ENCODE measurements around the gene CIDEB.

Gene CIDEB

GRCh38 chr14:24312736-24313507 lies 5.1 kb upstream of the CIDEB start:
- no peak for DNase-seq (ENCODE audit: low read depth)

GRCh38 chr14:24311837-24312615 lies 4.2 kb upstream of the CIDEB start:
- no peak for DNase-seq (ENCODE audit: low read depth)

DNA sequence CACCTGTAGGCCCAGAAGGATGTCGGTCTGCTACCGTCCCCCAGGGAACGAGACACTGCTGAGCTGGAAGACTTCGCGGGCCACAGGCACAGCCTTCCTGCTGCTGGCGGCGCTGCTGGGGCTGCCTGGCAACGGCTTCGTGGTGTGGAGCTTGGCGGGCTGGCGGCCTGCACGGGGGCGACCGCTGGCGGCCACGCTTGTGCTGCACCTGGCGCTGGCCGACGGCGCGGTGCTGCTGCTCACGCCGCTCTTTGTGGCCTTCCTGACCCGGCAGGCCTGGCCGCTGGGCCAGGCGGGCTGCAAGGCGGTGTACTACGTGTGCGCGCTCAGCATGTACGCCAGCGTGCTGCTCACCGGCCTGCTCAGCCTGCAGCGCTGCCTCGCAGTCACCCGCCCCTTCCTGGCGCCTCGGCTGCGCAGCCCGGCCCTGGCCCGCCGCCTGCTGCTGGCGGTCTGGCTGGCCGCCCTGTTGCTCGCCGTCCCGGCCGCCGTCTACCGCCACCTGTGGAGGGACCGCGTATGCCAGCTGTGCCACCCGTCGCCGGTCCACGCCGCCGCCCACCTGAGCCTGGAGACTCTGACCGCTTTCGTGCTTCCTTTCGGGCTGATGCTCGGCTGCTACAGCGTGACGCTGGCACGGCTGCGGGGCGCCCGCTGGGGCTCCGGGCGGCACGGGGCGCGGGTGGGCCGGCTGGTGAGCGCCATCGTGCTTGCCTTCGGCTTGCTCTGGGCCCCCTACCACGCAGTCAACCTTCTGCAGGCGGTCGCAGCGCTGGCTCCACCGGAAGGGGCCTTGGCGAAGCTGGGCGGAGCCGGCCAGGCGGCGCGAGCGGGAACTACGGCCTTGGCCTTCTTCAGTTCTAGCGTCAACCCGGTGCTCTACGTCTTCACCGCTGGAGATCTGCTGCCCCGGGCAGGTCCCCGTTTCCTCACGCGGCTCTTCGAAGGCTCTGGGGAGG lies 3.1 kb upstream of the CIDEB start, which contains the start of gene LTB4R:
TSS of gene LTB4R (plus strand) at position 857 of the 959 bp plus-strand sequence. CDS start 4,150 bp downstream, outside the sequence.
- DNase-seq (ENCODE audit: low read depth): peak; percentile 35

GRCh38 chr14:24310265-24310645 lies 2.5 kb upstream of the CIDEB start:
- no peak for DNase-seq (ENCODE audit: low read depth)

DNA sequence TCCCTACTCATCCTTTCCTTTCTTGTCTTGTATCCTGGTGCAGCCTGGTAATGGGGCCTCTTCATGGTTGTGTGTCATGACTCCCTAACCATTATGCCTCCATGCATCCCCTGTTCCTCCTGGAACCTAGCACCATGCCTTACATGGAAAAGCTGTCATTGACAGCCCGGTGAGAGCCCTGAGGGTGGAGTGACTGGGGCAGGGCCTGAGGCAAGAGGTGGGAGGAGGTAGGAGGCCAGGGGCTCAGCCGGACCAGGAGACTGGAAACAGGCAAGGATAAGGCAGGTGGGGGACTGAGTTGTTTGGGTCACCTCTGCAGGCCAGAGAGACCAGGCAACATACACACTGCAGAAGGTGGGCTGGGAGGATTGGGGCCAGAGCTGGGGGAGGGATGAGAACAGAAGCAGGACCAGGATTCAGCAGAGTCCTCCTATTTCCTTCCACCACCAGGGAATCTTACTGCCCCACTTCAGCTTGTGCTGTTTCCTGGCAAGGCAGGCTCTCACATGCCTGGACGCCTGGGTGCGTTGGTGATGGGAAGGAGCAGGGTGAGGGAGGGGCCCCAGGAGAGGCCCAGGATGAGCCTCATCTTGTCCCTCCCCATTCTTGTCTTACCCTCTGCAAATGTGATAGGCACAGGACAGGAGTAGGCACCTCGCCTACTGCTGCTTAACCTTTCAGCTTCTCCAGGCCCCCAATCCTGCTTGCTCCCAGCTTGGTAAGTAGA lies 1.9 kb upstream of the CIDEB start, which contains the start of gene LTB4R2:
TSS of gene LTB4R2 (plus strand) at position 603 of the 727 bp plus-strand sequence. CDS start 525 bp downstream, outside the sequence.
- DNase-seq (ENCODE audit: low read depth): no peak

DNA sequence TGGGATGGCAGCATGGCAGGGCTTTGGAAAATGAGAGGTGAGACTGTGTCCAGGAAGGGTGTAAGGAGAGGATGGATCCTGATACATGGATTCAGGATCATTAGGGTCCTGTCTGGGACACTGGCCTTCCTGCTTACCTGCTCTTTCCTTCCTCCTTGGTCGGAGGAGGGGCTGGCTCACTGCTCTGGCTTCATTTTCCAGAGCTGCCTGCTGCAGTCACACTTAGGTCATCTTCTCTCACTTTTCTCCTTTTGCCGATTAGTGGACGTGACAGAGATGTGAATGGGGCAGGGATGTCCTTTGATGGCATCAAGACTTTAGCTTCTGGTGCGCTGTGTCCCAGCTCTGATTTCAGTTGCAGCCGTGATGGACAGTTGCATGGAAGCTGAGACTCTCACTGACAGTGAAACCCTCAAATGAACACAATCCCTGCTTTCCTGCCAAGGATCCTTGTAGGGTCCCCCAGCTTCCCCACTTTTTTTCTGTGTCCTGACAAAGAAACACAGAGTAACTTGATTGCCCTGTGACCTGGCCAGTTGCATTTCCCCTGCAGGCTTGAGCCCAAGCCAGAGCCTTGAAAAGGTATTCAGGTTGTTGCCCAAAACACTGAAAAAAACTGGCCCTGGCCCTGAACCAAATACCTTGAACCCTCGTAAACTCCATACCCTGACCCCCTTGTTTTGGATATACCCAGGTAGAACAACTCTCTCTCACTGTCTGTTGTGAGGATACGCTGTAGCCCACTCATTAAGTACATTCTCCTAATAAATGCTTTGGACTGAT lies 756 bp upstream of the CIDEB start:
- DNase-seq (ENCODE audit: low read depth): no peak

DNA sequence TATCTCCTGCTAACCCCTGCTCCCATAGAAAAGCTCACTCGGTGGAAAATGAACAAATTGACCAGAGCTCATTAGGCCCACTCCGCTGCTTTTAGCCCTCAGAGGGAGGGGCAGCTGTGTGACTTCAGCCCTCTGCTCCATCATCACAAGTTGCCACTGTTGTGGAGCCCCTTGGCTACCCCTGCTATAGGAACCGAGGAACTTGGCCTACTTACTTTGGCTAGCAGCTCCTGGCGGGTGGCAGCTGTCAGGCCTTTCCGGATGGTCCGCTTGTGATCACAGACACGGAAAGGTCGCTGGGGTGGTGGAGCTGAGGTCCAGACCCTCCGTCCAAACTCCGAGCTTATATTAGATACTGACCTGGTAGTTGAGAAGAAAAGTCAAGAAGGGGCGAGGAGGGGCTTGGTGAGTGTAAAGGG lies 612 bp downstream of the CIDEB start:
- DNase-seq (ENCODE audit: low read depth): no peak

DNA sequence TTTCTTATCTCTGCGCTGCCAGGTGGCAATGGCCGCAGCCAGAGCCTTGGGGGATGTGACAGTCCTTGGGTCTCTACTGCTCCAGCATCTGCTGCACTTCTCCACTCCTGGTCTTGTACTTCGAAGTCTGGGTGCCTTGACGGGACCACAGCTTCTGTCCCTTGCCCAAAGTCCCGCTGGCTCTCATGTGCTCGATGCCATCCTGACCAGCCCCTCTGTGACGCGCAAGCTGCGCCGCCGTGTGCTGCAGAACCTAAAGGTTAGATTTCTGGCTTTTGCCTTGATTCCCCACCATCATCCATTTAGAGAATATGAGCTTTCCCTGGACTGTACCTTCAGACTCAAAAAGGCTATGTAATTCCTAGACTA lies 3.8 kb downstream of the CIDEB start:
- no peak for DNase-seq (ENCODE audit: low read depth)

DNA sequence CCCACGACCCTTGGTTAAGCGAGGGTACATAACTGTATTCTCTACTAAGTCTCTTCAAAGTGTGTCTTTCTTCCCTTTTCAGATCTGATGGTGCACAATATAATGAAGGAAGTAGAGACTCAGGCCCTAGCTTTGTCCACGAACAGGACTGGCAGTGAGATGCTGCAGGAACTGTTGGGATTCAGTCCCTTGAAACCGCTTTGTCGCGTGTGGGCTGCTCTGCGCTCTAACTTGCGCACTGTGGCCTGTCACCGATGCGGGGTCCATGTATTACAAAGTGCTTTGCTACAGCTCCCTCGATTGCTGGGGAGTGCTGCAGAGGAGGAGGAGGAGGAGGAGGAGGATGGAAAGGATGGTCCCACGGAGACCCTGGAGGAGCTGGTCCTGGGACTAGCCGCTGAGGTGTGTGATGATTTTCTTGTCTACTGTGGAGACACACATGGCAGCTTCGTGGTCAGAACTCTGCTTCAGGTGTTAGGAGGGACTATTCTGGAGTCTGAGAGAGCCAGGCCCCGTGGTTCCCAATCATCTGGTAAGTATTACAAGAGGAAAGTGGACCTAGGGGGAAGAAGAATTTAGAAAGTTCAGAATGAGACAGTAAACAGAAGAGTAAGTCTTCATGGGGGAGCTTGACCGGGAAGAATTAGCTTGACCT lies 7.3 kb downstream of the CIDEB start:
- DNase-seq (ENCODE audit: low read depth): no peak

DNA sequence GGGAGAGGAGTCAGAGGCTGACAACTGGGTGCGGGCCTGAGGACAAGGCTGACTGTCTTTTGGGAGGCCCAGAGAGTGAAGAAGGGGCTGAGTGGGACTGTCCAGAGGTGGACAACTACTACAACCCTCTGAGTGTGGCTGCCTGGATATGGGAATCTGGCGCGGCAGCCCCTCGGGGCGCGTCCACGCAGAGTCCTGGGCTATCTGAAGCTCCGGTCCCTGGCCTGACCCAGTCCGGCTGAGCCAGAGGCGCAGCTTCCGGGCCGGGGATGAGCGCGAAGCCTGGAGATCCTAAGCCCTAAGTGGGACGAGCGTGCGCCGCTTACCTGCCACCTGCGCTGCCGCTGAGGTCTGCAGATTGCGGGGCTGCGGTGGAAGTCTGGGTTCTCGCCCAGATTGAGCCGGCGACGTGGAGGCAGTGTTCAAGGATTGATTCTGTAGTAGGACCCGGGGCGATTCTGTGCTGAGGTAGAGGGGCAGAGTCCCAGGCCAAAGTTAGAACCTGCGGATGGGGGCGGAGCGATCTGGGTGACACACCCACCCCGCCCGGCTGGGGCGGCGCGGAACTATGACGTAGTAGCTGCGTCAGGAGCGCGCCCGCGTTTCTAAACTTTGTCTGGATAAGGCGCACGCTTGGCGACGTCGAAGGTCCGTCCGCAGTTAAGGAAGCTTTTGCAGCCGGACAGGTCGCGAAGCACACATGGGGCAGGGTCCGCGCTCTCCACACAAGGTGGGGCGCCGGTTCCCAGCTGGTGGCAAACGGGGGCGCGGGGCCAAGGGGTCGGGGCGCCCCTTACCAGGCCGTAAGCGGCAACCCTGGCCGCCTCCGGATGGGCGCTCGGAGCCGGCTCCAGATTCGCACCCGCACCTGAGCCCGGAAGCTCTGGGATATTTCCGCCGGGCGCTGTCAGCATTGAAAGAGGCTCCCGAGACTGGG lies 8.3 kb downstream of the CIDEB start, which contains the start of the genes DHRS1 and NOP9:
TSS of gene DHRS1 (minus strand) at position 526 of the 937 bp plus-strand sequence. CDS start 674 bp downstream, outside the sequence.
TSS of gene NOP9 (plus strand) at position 596 of the 937 bp plus-strand sequence. CDS start at position 701, 105 bp downstream.
- DNase-seq (ENCODE audit: low read depth): peak; percentile 64

DNA sequence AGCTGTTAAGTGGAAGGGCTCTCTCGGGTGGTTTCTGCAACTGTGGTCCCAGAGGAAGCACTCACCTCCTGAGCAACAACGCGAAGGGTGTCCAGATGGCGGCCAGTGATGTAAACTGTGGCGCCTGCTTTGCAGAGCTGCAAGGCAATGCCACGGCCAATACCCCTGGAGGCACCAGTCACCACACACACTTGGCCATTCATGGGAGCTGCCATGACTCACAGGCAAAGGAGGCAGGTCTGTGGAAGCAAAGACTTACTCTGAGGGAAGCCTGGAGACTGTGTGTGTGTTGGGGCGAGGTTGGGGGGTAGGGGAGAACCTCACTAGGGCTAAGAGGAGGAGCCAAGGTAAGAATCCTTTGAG lies 8.9 kb downstream of the CIDEB start:
- DNase-seq (ENCODE audit: low read depth): peak; percentile 44

DNA sequence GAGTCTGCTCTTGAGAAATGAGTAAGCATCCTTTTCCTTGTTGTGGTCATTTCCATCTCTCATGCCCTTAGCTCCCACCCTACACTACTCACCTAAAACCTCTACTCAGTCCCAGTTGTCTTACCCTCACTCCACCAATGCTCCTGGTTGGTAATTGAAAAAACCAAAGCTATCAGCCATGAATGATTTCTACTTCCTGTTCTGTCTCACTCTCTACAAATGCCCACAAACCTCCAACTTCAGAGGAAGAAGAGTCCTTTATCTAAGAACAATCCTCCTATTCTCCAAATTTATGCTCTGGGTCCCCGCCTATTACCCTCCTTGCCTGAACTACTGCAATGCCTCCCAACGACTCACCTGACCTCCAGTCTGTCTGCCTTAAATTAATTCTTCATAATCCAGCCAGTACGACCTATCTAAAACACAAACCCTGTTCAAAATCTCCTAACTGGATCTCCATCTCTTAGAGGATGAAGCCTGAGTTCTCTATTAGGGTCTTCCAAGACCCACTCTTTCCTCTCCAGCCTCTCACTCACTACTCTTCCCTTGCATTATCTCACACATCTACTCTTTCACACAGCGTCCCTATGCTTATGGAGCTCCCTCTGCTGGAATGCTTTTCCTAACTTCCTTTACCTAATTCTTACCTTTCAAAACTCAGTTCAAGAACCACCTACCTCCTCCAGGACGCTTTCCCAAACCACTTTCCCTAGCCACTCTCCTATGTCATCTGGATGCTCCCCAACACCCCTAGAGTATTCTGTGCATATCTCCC lies 10.4 kb downstream of the CIDEB start:
- DNase-seq (ENCODE audit: low read depth): no peak

DNA sequence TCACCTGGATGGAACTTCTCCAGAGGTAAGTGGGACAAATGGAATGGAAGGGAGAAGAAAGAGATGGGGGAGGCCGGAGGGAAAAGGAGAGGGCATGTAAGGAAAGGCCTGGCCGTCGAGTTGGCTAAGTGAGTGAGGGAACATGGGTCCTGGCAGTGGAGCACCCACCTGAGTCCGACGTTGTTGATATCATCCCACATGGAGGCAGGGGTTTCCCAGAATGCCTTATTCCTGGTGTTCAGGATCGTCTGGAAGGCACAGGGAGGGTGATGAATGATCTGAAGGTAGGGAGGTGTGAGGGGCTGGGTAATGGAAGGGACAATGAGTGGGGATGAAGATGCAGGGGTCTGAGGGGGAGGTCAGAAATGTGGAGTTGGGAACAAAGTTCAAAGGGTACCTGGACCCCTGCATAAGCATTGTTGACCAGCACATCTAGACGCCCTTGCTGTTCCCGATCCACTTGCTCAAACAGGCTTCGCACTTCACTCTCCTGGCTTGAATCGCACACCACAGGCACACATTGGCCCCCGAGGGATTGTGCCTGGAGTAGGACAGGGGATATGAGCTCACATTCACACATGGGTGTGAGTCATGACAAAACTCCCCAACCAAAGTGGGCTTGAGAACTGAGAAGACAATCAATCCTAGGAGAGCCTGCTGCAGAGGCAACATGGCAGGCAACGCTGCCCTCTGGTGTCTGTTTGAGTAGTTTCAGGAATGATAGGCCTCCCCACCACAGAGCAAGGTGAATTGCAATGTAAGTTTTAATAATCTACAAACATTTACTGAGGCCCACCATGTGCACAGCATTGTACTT lies 11.2 kb downstream of the CIDEB start:
- DNase-seq (ENCODE audit: low read depth): peak; percentile 75

- DNase-seq (ENCODE audit: low read depth): no peak
Observed at GRCh38 chr14:24293525-24293924, 14.3 kb downstream of the CIDEB start.

DNA sequence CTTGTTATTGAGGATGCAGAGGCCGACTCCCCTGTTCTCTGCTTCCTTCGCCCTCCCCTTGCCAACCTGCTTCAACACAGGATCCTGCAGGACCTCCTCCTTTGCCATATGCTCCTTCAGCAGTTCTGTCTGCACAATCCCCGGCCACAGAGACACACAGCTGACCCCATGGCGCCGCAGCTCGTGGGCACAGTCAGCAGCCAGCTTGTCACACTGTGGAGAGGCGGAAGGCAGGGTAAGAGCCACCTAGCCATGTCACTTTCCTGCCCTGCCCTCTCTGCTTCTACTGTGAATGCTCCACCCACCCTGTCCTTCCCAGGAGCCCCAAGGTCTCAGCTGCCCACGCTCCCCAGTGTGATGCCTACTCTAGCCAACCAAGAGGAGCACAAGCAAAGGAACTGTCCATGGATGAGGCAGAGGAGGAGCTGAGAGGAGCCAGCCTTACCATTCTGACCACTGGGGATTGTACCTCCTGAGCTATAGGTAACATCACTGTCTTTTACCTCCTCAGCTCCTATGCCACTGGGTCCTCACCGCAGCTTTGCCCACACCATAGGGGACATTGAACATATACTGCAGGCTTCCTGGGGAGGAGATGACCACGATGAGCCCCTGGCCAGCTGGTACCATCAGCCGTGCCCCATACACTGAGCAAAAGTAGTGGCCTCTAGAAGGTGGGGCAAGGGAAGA lies 15.5 kb downstream of the CIDEB start:
- no peak for DNase-seq (ENCODE audit: low read depth)

- DNase-seq (ENCODE audit: low read depth): no peak
Observed at GRCh38 chr14:24291446-24292117, 16.2 kb downstream of the CIDEB start.
